IMR-90 (cell line): ENCODE data around the gene HLA-A. TPM values are rescaled to one million over a fixed set of nuclear protein-coding genes. Genes with fewer than 3 reads are reported as not detected.

Experiments used
- ATAC-seq: fragments of 200-7000 bp; cut with Tn5 transposase; 2 replicates; pipeline ENCODE4 v1.9.1; 2020; ENCODE audit warnings: low read depth, mild to moderate bottlenecking, moderate library complexity
- BruUV-seq: library from RNA; stranded (reverse); fragments of 400-500 nt; replicated peaks from 2 replicates; lab custom pipeline; 2021; lab: Mats Ljungman, UMichigan
- CTCF ChIA-PET: fragments of 300-600 bp; formaldehyde crosslinking; extraction: SDS; loops from one replicate; lab custom pipeline; 2021; ENCODE audit warnings: antibody characterized with exemption; lab: Yijun Ruan, JAX
- POLR2A ChIA-PET: fragments of 300-600 bp; sonication (Branson Sonifier 250); formaldehyde crosslinking; loops from one replicate; lab custom pipeline; 2022; ENCODE audit warnings: antibody characterized with exemption; ENCODE audit not compliant: unreplicated experiment; lab: Charles Lee
- DNase-seq: peaks from one replicate; pipeline ENCODE4 v3.0.0; 2013
- H2AFZ ChIP-seq: replicated peaks from 2 replicates; pipeline ENCODE3; 2013; ENCODE audit warnings: low read length, mild to moderate bottlenecking; ENCODE audit not compliant: poor library complexity
- H2AK5ac ChIP-seq: 2 replicates; pipeline ENCODE4 v1.6.1; 2013; ENCODE audit warnings: low read depth, low read length, inconsistent platforms
- H2AK9ac ChIP-seq: replicated peaks from 2 replicates; pipeline ENCODE3; 2013; ENCODE audit warnings: mild to moderate bottlenecking, low read depth, low read length, moderate library complexity; ENCODE audit not compliant: poor library complexity
- H2BK120ac ChIP-seq: 2 replicates; pipeline ENCODE4 v1.6.1; 2013; ENCODE audit warnings: low read depth, low read length, inconsistent platforms
- H2BK15ac ChIP-seq: 3 replicates; pipeline ENCODE4 v1.6.1; 2013; ENCODE audit warnings: low read depth, low read length, inconsistent platforms
- H2BK20ac ChIP-seq: 2 replicates; pipeline ENCODE4 v1.6.1; 2013; ENCODE audit warnings: low read depth, mild to moderate bottlenecking, inconsistent platforms, low read length, moderate library complexity
- H2BK5ac ChIP-seq: 2 replicates; pipeline ENCODE4 v1.6.1; 2013; ENCODE audit warnings: mild to moderate bottlenecking, low read depth, low read length, inconsistent platforms; ENCODE audit not compliant: poor library complexity, severe bottlenecking
- H3K14ac ChIP-seq: replicated peaks from 2 replicates; pipeline ENCODE4 v1.6.1; 2013; ENCODE audit warnings: low read depth, low read length, inconsistent platforms
- H3K18ac ChIP-seq: 2 replicates; pipeline ENCODE4 v1.6.1; 2013; ENCODE audit warnings: low read depth, low read length, control low read depth
- H3K23ac ChIP-seq: 2 replicates; pipeline ENCODE4 v1.6.1; 2013; ENCODE audit warnings: low read depth, low read length, inconsistent platforms
- H3K27ac ChIP-seq: 2 replicates; pipeline ENCODE4 v1.5.1; 2013; ENCODE audit warnings: mild to moderate bottlenecking, control low read depth, low read length; ENCODE audit not compliant: insufficient read depth
- H3K27me3 ChIP-seq: 2 replicates; pipeline ENCODE4 v1.6.1; 2013; ENCODE audit warnings: low read length; ENCODE audit not compliant: control insufficient read depth, insufficient read depth
- H3K36me3 ChIP-seq: 2 replicates; pipeline ENCODE4 v1.6.1; 2013; ENCODE audit warnings: low read length, mixed read lengths; ENCODE audit not compliant: control insufficient read depth, insufficient read depth
- H3K4ac ChIP-seq: 2 replicates; pipeline ENCODE4 v1.6.1; 2013; ENCODE audit warnings: low read depth, low read length, inconsistent platforms
- H3K4me1 ChIP-seq: 2 replicates; pipeline ENCODE4 v1.6.1; 2013; ENCODE audit warnings: low read length, mixed read lengths; ENCODE audit not compliant: control insufficient read depth, insufficient read depth
- H3K4me2 ChIP-seq: 2 replicates; pipeline ENCODE4 v1.6.1; 2013; ENCODE audit warnings: low read depth, mild to moderate bottlenecking, control low read depth, low read length, moderate library complexity
- H3K4me3 ChIP-seq: 2 replicates; pipeline ENCODE4 v1.5.1; 2013; ENCODE audit warnings: low read depth, mild to moderate bottlenecking, control low read depth, low read length, moderate library complexity; ENCODE audit not compliant: insufficient read depth
- H3K56ac ChIP-seq: 2 replicates; pipeline ENCODE4 v1.6.1; 2013; ENCODE audit warnings: low read length, inconsistent platforms; ENCODE audit not compliant: insufficient read depth; ENCODE audit errors: extremely low read depth
- H3K79me1 ChIP-seq, 2 experiments: 2 replicates each; pipeline ENCODE4 v1.6.1; 2013; ENCODE audit warnings: low read length in 2 of 2, inconsistent platforms in 1 of 2, low read depth in 1 of 2
- H3K9ac ChIP-seq: 2 replicates; pipeline ENCODE4 v1.6.1; 2013; ENCODE audit warnings: low read depth, low read length, control low read depth
- H3K9me1 ChIP-seq: 2 replicates; pipeline ENCODE4 v1.6.1; 2013; ENCODE audit warnings: low read length, inconsistent platforms; ENCODE audit not compliant: insufficient read depth
- H3K9me3 ChIP-seq: 2 replicates; pipeline ENCODE4 v1.6.1; 2013; ENCODE audit warnings: low read length; ENCODE audit not compliant: control insufficient read depth, insufficient read depth
- H4K20me1 ChIP-seq: 2 replicates; pipeline ENCODE4 v1.6.1; 2013; ENCODE audit warnings: low read length, inconsistent platforms; ENCODE audit not compliant: insufficient read depth
- H4K5ac ChIP-seq: 2 replicates; pipeline ENCODE4 v1.6.1; 2013; ENCODE audit warnings: mild to moderate bottlenecking, low read depth, low read length, control low read depth
- H4K8ac ChIP-seq, 2 experiments: 2 replicates each; pipeline ENCODE4 v1.6.1; 2013; ENCODE audit warnings: low read depth in 2 of 2, low read length in 2 of 2, control low read depth in 1 of 2, inconsistent platforms in 1 of 2
- H4K91ac ChIP-seq: 2 replicates; pipeline ENCODE4 v1.6.1; 2013; ENCODE audit warnings: low read depth, low read length, inconsistent platforms; ENCODE audit not compliant: insufficient read depth
- BHLHE40 ChIP-seq: fragments of 150-350 bp; IDR thresholded peaks from 2 replicates; pipeline ENCODE4 v1.6.1; 2016; ENCODE audit warnings: mild to moderate bottlenecking, low read depth, low read length
- CEBPB ChIP-seq: IDR thresholded peaks from 2 replicates; pipeline ENCODE4 v1.6.1; 2012; ENCODE audit warnings: low read depth, low read length, improper control_type of control experiment
- CHD1 ChIP-seq: IDR thresholded peaks from 2 replicates; pipeline ENCODE4 v1.6.1; 2012; ENCODE audit warnings: low read depth, low read length, improper control_type of control experiment
- CTCF ChIP-seq: conservative IDR thresholded peaks from 2 replicates; pipeline ENCODE4 v1.5.1; 2012; ENCODE audit warnings: mild to moderate bottlenecking, low read depth, low read length, improper control_type of control experiment
- ELK1 ChIP-seq: fragments of 150-350 bp; IDR thresholded peaks from 2 replicates; pipeline ENCODE4 v1.6.1; 2016; ENCODE audit warnings: low read depth, mild to moderate bottlenecking, low read length, moderate library complexity, borderline replicate concordance
- FOS ChIP-seq: fragments of 150-350 bp; IDR thresholded peaks from 2 replicates; pipeline ENCODE4 v1.6.1; 2016; ENCODE audit warnings: low read depth, low read length
- MAFK ChIP-seq: IDR thresholded peaks from 2 replicates; pipeline ENCODE4 v1.6.1; 2012; ENCODE audit warnings: low read depth, low read length, improper control_type of control experiment
- MAZ ChIP-seq: IDR thresholded peaks from 2 replicates; pipeline ENCODE4 v1.6.1; 2012; ENCODE audit warnings: low read depth, mild to moderate bottlenecking, low read length, improper control_type of control experiment, moderate library complexity, borderline replicate concordance
- MXI1 ChIP-seq: IDR thresholded peaks from 2 replicates; pipeline ENCODE4 v1.6.1; 2012; ENCODE audit warnings: low read depth, mild to moderate bottlenecking, low read length, moderate library complexity, borderline replicate concordance
- NFE2L2 ChIP-seq: fragments of 150-350 bp; IDR thresholded peaks from 2 replicates; pipeline ENCODE4 v1.6.1; 2016; ENCODE audit warnings: low read depth, mild to moderate bottlenecking, low read length
- POLR2A ChIP-seq: IDR thresholded peaks from 2 replicates; pipeline ENCODE4 v1.6.1; 2012; ENCODE audit warnings: mild to moderate bottlenecking, low read depth, low read length
- RAD21 ChIP-seq: IDR thresholded peaks from 2 replicates; pipeline ENCODE4 v1.6.1; 2012; ENCODE audit warnings: low read length, improper control_type of control experiment
- RCOR1 ChIP-seq: IDR thresholded peaks from 2 replicates; pipeline ENCODE4 v1.6.1; 2012; ENCODE audit warnings: mild to moderate bottlenecking, low read length, improper control_type of control experiment; ENCODE audit not compliant: insufficient replicate concordance
- RFX5 ChIP-seq: IDR thresholded peaks from 2 replicates; pipeline ENCODE4 v1.8.0; 2012; ENCODE audit warnings: low read depth, mild to moderate bottlenecking, low read length, moderate library complexity
- SMC3 ChIP-seq: fragments of 150-350 bp; IDR thresholded peaks from 2 replicates; pipeline ENCODE4 v1.6.1; 2016; ENCODE audit warnings: low read depth, mild to moderate bottlenecking, antibody characterized with exemption, low read length, moderate library complexity
- USF2 ChIP-seq: fragments of 150-350 bp; IDR thresholded peaks from 2 replicates; pipeline ENCODE4 v1.6.1; 2017; ENCODE audit warnings: mild to moderate bottlenecking, antibody characterized with exemption, low read length, low read depth
- WGBS, 2 experiments: methylation state at CpG; one replicate each; pipeline versions ENCODE4 v1.1.5 to v1.1.7; 2013; ENCODE audit warnings: missing lambda C conversion rate in 2 of 2; ENCODE audit not compliant: insufficient read length in 1 of 2; ENCODE audit errors: extremely low coverage in 2 of 2; 5-methylcytosine and 5-hydroxymethylcytosine counted together
- dilution Hi-C: fragments of 300-500 bp; cut with HindIII; formaldehyde crosslinking; loops from one replicate; pipeline ENCODE4 v1.14.3; 2018; ENCODE audit warnings: low sequenced_read_pairs; ENCODE audit not compliant: unreplicated experiment
- in situ Hi-C: fragments of 300-500 bp; cut with MboI; formaldehyde crosslinking; loops from 3 replicates; pipeline ENCODE4 v1.14.3; 2019; ENCODE audit warnings: low sequenced_read_pairs, inconsistent platforms, mixed read lengths
- intact Hi-C: fragments of 100-400 bp; cut with micrococcal nuclease; formaldehyde crosslinking; loops from 2 replicates; pipeline ENCODE4 v1.10.0; 2022
- polyA plus RNA-seq, 3 experiments: library from polyadenylated mRNA; depleted of rRNA; stranded (reverse); fragments of >200 nt; gene quantifications; 2 replicates each; pipeline ENCODE4 v1.2.3, GENCODE V29; 2012; ENCODE audit warnings: low replicate concordance in 1 of 3
- total RNA-seq: library from RNA; depleted of rRNA; stranded (reverse); fragments of >200 nt; gene quantifications from 2 replicates; pipeline ENCODE4 v1.2.3, GENCODE V29; 2012

HLA-A gene
- total and polyA plus RNA-seq, 2 of the 4 experiments (the other 2 are of a cell fraction), result 94.5 to 218 TPM

GRCh38 chr6:29970711-29971110, 28.4 kb downstream of the HLA-A start:
- no peak for ATAC-seq
- dilution Hi-C loops (no loop called here), in situ Hi-C loops (no loop called here), intact Hi-C loops (no loop called here)
- Histone ChIP-seq H4K20me1 (no peaks in the 10 kb centered on the region), H3K4me3 (no peak overlapping the region), H3K14ac (no peak overlapping the region), H3K27me3 (peaks cover 12% of the 10 kb centered on the region), H2AK9ac (no peak overlapping the region), H4K91ac (no peak overlapping the region), H4K5ac (no peak overlapping the region), H2BK15ac (no peak overlapping the region), H3K4me2 (no peak overlapping the region), H3K4me1 (peaks cover 3% of the 10 kb centered on the region), H2BK5ac (no peak overlapping the region), H3K9ac (no peak overlapping the region), H4K8ac (no peak overlapping the region), H2AK5ac (no peak overlapping the region), H3K23ac (no peak overlapping the region), H3K9me1 (peaks cover 2% of the 10 kb centered on the region; the same call in 1 of the 2 replicates), H3K18ac (no peak overlapping the region), H3K36me3 (no peaks in the 10 kb centered on the region), H3K27ac (no peak overlapping the region), H2BK120ac (no peak overlapping the region), H3K4ac (no peak overlapping the region), H3K79me1 (no peaks in the 10 kb centered on the region; a peak in 2 of 4 replicates), H3K56ac (no peak overlapping the region), H3K9me3 (no peaks in the 10 kb centered on the region), H2AFZ (no peak overlapping the region), H2BK20ac (no peak overlapping the region)
- ChIA-PET POLR2A (no interaction called here), CTCF (no interaction called here)
- TF ChIP-seq ELK1 (no peak), RFX5 (no peak), NFE2L2 (no peak), FOS (no peak), CTCF (no peak), POLR2A (no peak), SMC3 (no peak), MXI1 (no peak), MAFK (no peak), RAD21 (no peak), RCOR1 (no peak), MAZ (no peak), USF2 (no peak), BHLHE40 (no peak), CEBPB (no peak), CHD1 (no peak)
- BruUV-seq, result no TSS peak
- WGBS, 2 experiments, result 0% methylated on average over 1 of the region's 2 CpGs; no CpG with 5 or more reads in 1 of the 2 experiments
- DNase-seq, result no peak
